ENCODE data around the gene PLPPR3.

The PLPPR3 gene

DNA sequence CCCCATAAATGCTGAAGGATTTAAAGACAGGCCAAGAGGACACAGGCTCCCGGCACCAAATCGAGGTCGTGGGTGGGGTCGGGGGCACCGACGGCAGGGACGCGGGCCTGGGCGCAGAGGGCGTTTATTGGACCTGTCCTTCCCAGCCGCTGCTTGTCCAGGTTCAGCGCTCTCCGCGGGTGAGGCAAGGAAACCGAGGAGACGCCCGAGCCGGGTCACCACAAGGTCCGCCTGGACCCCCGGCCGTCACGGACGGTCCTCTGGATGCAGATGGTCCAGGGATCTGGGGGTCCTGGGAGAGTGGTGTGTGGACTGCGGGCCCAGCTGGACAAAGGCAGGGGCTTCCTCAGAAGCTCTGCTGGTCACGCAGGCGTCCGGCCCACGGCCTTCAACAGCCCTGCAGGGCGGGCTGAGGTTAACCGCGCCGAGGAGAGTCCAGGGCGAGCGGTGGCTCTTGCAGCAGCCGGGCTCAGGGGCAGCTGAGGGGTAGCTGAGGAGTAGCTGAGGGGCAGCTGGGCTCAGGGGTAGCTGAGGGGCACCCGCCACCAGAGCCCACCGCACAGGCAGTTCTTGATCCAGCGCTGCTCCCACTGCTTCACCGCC, 46.2 kb upstream of the PLPPR3 start:
- no peak for ATAC-seq

DNA sequence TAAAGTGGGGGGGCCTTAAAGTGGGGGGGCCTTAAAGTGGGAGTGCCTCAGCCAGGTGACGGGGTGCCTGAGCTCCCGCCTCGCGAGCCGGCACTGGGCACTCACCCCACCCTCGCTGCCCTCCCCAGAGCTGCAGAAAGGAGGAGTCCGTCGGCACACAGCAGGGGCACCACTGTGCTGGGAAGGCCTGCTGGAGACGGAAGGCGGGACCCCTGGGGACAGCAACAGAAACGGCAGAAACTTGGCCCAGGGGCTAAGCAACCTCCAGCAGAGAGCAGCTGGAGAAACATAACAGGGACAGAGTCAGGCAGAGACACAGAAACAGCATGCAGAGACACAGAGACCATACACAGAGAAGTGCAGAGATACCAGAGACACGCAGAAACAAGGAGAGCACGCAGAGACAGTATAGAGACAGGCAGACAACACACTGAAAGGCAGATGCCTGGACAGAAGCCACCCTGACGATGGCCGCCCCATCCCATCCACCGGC, 45.6 kb upstream of the PLPPR3 start:
- ATAC-seq, result no peak
- TF ChIP-seq OSR1 (CRISPR knock-in tag; IDR thresholded peaks at IDR 0.05), result no peak
- TF ChIP-seq PPARA (CRISPR knock-in tag; IDR thresholded peaks at IDR 0.05; ENCODE audit: borderline replicate concordance), result no peak
- no peak for TF ChIP-seq SNAI2 (CRISPR knock-in tag; IDR thresholded peaks at IDR 0.05)
- no peak for TF ChIP-seq CSDC2 (CRISPR knock-in tag; IDR thresholded peaks at IDR 0.05)
- TF ChIP-seq ZFP3 (CRISPR knock-in tag; IDR thresholded peaks at IDR 0.05), result no peak
- no peak for TF ChIP-seq ZC3H10 (CRISPR knock-in tag; IDR thresholded peaks at IDR 0.05)
- TF ChIP-seq RARB (CRISPR knock-in tag; IDR thresholded peaks at IDR 0.05), result no peak

More for the DNA sequence above, 46.2 kb upstream of the PLPPR3 start:
- TF ChIP-seq GLIS3 (CRISPR knock-in tag; IDR thresholded peaks at IDR 0.05) (no peak), TOX (CRISPR knock-in tag; IDR thresholded peaks at IDR 0.05; ENCODE audit: borderline replicate concordance) (no peak), ISL1 (CRISPR knock-in tag; IDR thresholded peaks at IDR 0.05) (no peak), BACH2 (CRISPR knock-in tag; IDR thresholded peaks at IDR 0.05; ENCODE audit: borderline replicate concordance) (no peak), ZNF8 (CRISPR knock-in tag; IDR thresholded peaks at IDR 0.05) (no peak), RARB (CRISPR knock-in tag; IDR thresholded peaks at IDR 0.05) (no peak), ZFP3 (CRISPR knock-in tag; IDR thresholded peaks at IDR 0.05) (no peak), ARNTL (CRISPR knock-in tag; IDR thresholded peaks at IDR 0.05; ENCODE audit: borderline replicate concordance, low read depth) (no peak)
- TF ChIP-seq, protein P1, sequence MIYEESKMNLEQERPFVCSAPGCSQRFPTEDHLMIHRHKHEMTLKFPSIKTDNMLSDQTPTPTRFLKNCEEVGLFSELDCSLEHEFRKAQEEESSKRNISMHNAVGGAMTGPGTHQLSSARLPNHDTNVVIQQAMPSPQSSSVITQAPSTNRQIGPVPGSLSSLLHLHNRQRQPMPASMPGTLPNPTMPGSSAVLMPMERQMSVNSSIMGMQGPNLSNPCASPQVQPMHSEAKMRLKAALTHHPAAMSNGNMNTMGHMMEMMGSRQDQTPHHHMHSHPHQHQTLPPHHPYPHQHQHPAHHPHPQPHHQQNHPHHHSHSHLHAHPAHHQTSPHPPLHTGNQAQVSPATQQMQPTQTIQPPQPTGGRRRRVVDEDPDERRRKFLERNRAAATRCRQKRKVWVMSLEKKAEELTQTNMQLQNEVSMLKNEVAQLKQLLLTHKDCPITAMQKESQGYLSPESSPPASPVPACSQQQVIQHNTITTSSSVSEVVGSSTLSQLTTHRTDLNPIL (CRISPR knock-in tag; IDR thresholded peaks at IDR 0.05; ENCODE audit: low read depth), result no peak

DNA sequence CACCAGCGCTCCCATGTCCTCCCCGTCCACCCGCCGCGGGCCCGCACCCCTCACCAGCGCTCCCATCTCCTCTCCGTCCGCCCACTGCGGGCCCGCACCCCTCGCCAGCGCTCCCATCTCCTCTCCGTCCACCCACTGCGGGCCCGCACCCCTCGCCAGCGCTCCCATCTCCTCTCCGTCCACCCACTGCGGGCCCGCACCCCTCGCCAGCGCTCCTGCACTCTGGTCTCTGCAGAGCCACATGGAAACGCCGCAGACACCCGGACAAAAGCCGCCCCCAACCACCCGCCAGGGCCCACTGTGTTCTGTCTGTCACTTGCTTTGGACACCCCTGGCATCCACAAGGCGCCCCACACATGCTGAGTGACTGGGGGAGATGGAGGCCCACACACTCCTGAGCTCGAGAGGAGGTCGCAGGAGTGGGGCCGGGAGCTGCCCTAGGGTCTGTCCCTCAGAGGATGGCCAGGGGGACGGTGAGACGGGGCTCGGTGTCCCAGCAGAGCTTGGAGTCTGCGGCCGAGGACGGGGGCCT, 45.1 kb upstream of the PLPPR3 start:
- TF ChIP-seq ZNF70 (CRISPR knock-in tag; IDR thresholded peaks at IDR 0.05) (no peak), SNAI2 (CRISPR knock-in tag; IDR thresholded peaks at IDR 0.05) (no peak), ZNF8 (CRISPR knock-in tag; IDR thresholded peaks at IDR 0.05) (no peak), ZFP3 (CRISPR knock-in tag; IDR thresholded peaks at IDR 0.05) (no peak), TOX (CRISPR knock-in tag; IDR thresholded peaks at IDR 0.05; ENCODE audit: borderline replicate concordance) (no peak), ZC3H10 (CRISPR knock-in tag; IDR thresholded peaks at IDR 0.05) (no peak), ESRRG (CRISPR knock-in tag; IDR thresholded peaks at IDR 0.05) (no peak), ISL1 (CRISPR knock-in tag; IDR thresholded peaks at IDR 0.05) (no peak), ZNF565 (CRISPR knock-in tag; conservative IDR thresholded peaks at IDR 0.05; ENCODE audit: low read depth) (no peak), ZFP30 (CRISPR knock-in tag; IDR thresholded peaks at IDR 0.05) (no peak), GLIS3 (CRISPR knock-in tag; IDR thresholded peaks at IDR 0.05) (no peak)
- TF ChIP-seq, protein P2, sequence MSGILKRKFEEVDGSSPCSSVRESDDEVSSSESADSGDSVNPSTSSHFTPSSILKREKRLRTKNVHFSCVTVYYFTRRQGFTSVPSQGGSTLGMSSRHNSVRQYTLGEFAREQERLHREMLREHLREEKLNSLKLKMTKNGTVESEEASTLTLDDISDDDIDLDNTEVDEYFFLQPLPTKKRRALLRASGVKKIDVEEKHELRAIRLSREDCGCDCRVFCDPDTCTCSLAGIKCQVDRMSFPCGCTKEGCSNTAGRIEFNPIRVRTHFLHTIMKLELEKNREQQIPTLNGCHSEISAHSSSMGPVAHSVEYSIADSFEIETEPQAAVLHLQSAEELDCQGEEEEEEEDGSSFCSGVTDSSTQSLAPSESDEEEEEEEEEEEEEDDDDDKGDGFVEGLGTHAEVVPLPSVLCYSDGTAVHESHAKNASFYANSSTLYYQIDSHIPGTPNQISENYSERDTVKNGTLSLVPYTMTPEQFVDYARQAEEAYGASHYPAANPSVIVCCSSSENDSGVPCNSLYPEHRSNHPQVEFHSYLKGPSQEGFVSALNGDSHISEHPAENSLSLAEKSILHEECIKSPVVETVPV (CRISPR knock-in tag; IDR thresholded peaks at IDR 0.05), result no peak
- TF ChIP-seq, protein P3, sequence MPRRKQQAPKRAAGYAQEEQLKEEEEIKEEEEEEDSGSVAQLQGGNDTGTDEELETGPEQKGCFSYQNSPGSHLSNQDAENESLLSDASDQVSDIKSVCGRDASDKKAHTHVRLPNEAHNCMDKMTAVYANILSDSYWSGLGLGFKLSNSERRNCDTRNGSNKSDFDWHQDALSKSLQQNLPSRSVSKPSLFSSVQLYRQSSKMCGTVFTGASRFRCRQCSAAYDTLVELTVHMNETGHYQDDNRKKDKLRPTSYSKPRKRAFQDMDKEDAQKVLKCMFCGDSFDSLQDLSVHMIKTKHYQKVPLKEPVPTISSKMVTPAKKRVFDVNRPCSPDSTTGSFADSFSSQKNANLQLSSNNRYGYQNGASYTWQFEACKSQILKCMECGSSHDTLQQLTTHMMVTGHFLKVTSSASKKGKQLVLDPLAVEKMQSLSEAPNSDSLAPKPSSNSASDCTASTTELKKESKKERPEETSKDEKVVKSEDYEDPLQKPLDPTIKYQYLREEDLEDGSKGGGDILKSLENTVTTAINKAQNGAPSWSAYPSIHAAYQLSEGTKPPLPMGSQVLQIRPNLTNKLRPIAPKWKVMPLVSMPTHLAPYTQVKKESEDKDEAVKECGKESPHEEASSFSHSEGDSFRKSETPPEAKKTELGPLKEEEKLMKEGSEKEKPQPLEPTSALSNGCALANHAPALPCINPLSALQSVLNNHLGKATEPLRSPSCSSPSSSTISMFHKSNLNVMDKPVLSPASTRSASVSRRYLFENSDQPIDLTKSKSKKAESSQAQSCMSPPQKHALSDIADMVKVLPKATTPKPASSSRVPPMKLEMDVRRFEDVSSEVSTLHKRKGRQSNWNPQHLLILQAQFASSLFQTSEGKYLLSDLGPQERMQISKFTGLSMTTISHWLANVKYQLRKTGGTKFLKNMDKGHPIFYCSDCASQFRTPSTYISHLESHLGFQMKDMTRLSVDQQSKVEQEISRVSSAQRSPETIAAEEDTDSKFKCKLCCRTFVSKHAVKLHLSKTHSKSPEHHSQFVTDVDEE (CRISPR knock-in tag; IDR thresholded peaks at IDR 0.05), result no peak
- TF ChIP-seq, protein P4, sequence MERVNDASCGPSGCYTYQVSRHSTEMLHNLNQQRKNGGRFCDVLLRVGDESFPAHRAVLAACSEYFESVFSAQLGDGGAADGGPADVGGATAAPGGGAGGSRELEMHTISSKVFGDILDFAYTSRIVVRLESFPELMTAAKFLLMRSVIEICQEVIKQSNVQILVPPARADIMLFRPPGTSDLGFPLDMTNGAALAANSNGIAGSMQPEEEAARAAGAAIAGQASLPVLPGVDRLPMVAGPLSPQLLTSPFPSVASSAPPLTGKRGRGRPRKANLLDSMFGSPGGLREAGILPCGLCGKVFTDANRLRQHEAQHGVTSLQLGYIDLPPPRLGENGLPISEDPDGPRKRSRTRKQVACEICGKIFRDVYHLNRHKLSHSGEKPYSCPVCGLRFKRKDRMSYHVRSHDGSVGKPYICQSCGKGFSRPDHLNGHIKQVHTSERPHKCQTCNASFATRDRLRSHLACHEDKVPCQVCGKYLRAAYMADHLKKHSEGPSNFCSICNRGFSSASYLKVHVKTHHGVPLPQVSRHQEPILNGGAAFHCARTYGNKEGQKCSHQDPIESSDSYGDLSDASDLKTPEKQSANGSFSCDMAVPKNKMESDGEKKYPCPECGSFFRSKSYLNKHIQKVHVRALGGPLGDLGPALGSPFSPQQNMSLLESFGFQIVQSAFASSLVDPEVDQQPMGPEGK (CRISPR knock-in tag; IDR thresholded peaks at IDR 0.05; ENCODE audit: borderline replicate concordance), result no peak
- TF ChIP-seq, protein P1 (CRISPR knock-in tag; IDR thresholded peaks at IDR 0.05; ENCODE audit: low read depth), result no peak
- TF ChIP-seq, protein P5, sequence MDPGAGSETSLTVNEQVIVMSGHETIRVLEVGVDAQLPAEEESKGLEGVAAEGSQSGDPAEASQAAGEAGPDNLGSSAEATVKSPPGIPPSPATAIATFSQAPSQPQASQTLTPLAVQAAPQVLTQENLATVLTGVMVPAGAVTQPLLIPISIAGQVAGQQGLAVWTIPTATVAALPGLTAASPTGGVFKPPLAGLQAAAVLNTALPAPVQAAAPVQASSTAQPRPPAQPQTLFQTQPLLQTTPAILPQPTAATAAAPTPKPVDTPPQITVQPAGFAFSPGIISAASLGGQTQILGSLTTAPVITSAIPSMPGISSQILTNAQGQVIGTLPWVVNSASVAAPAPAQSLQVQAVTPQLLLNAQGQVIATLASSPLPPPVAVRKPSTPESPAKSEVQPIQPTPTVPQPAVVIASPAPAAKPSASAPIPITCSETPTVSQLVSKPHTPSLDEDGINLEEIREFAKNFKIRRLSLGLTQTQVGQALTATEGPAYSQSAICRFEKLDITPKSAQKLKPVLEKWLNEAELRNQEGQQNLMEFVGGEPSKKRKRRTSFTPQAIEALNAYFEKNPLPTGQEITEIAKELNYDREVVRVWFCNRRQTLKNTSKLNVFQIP (CRISPR knock-in tag; IDR thresholded peaks at IDR 0.05; ENCODE audit: borderline replicate concordance, low read depth), result no peak
- ATAC-seq, result no peak

Data from SK-N-SH treated with all-trans-retinoic acid at 6 μM for 48 hours (cell line).